CD4-positive, alpha-beta T cell treated with Interleukin-6 for 4 hours (primary cell): Measurements from ENCODE around the gene DHTKD1.
"Not testable (repeated sequence)": the region's sequence is repeated elsewhere in the genome, so short reads cannot be mapped to it uniquely, and the experiment has no call there.

Experiments used
- DNase-seq: peaks from one replicate; pipeline ENCODE4 v3.0.0-alpha.2; 2020; ENCODE audit warnings: mixed read lengths

DHTKD1 gene

GRCh38 chr10:12071441-12071840 lies 2.7 kb downstream of the DHTKD1 start:
- not testable (repeated sequence) for DNase-seq

GRCh38 chr10:12073526-12073925 lies 4.8 kb downstream of the DHTKD1 start:
- no peak for DNase-seq

GRCh38 chr10:12077580-12078180 lies 8.9 kb downstream of the DHTKD1 start:
- DNase-seq: no peak

GRCh38 chr10:12081470-12081869 lies 12.7 kb downstream of the DHTKD1 start:
- no peak for DNase-seq

GRCh38 chr10:12081879-12082557 lies 13.3 kb downstream of the DHTKD1 start:
- no peak for DNase-seq

- DNase-seq: no peak
Observed at GRCh38 chr10:12088919-12089318, 20.2 kb downstream of the DHTKD1 start.

GRCh38 chr10:12091421-12091820 lies 22.7 kb downstream of the DHTKD1 start:
- no peak for DNase-seq

GRCh38 chr10:12097361-12097760 lies 28.6 kb downstream of the DHTKD1 start:
- DNase-seq: not testable (repeated sequence)

GRCh38 chr10:12097791-12098190 lies 29.0 kb downstream of the DHTKD1 start:
- DNase-seq: no peak

- no peak for DNase-seq
Observed at GRCh38 chr10:12098966-12099365, 30.2 kb downstream of the DHTKD1 start.

GRCh38 chr10:12103802-12104201 lies 35.0 kb downstream of the DHTKD1 start:
- no peak for DNase-seq

GRCh38 chr10:12107781-12108180 lies 39.0 kb downstream of the DHTKD1 start:
- no peak for DNase-seq

- no peak for DNase-seq
Observed at GRCh38 chr10:12109286-12109685, 40.5 kb downstream of the DHTKD1 start.

GRCh38 chr10:12111528-12111927 lies 42.8 kb downstream of the DHTKD1 start:
- no peak for DNase-seq

- DNase-seq: no peak
Observed at GRCh38 chr10:12113627-12114026, 44.9 kb downstream of the DHTKD1 start.

GRCh38 chr10:12121673-12122072 lies 52.9 kb downstream of the DHTKD1 start:
- no peak for DNase-seq

- DNase-seq: peak; percentile 99
Observed at GRCh38 chr10:12129222-12130111, 60.7 kb downstream of the DHTKD1 start, which contains the start of gene SEC61A2. Gene SEC61A2 (plus strand): TSS chr10:12129677. CDS start chr10:12129788, 111 bp downstream.

- peak; percentile 29 for DNase-seq
Observed at GRCh38 chr10:12130237-12130872, 61.6 kb downstream of the DHTKD1 start.

- DNase-seq: no peak
Observed at GRCh38 chr10:12135631-12136030, 66.9 kb downstream of the DHTKD1 start.

- DNase-seq: no peak
Observed at GRCh38 chr10:12140038-12140437, 71.3 kb downstream of the DHTKD1 start.

GRCh38 chr10:12144538-12144937 lies 75.8 kb downstream of the DHTKD1 start:
- no peak for DNase-seq

- no peak for DNase-seq
Observed at GRCh38 chr10:12150163-12150562, 81.4 kb downstream of the DHTKD1 start.

- no peak for DNase-seq
Observed at GRCh38 chr10:12154516-12154915, 85.8 kb downstream of the DHTKD1 start.
